ENCODE measurements around the gene SEC63.

The SEC63 gene

GRCh38 chr6:107853230-107853629 lies 104.8 kb downstream of the SEC63 start:
- peak; percentile 51 for DNase-seq

GRCh38 chr6:107849325-107849724 lies 108.7 kb downstream of the SEC63 start:
- DNase-seq: no peak

- peak; percentile 86 for DNase-seq
Measured at GRCh38 chr6:107847844-107848802, 109.9 kb downstream of the SEC63 start.

- DNase-seq: no peak
Measured at GRCh38 chr6:107846262-107846795, 111.7 kb downstream of the SEC63 start.

GRCh38 chr6:107845777-107846176 lies 112.2 kb downstream of the SEC63 start:
- no peak for DNase-seq

DNA sequence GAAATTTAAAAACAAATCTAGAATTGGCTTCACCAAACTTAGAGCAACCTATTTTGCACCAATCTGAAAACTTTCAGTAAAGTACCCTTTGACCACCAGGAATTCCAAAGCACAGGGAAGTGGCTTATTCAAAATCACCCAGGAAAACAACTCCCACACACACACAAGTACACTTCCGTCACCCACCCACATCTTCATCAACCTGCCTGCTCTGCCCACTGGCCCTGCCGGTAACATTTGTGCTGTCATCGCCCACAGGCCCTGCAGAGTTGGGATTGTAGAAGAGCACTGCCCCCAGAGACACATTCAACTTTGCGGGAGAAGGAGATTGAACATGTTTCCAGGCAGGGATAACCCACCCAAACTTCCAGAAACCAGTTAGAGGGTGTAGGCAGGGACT lies 114.6 kb downstream of the SEC63 start:
- no peak for DNase-seq

- DNase-seq: no peak
Measured at GRCh38 chr6:107841275-107841670, 116.7 kb downstream of the SEC63 start.

- DNase-seq: no peak
Measured at GRCh38 chr6:107840636-107841274, 117.3 kb downstream of the SEC63 start.

DNA sequence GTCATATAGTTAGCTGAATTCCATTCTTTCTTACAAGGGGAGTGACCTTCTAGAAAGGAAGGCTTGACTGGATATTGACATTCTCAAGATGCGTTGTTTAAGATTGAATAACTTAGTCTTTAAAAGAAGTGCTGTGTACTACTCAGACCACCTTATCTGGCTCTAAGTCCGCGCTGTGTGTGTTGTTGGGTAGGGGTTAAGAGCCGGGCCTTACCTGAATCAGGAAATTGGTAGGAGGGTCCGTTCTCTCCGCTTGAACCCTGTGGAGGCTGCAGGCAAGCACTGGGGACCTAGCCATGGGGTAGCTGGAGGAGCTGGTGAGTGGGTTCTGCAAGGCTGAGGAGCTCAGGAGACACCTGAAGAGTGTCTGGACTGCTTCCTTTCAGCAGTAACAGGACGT lies 124.9 kb downstream of the SEC63 start:
- no peak for DNase-seq

- DNase-seq: no peak
Measured at GRCh38 chr6:107832151-107833056, 125.6 kb downstream of the SEC63 start.

- no peak for DNase-seq
Measured at GRCh38 chr6:107830060-107830459, 127.9 kb downstream of the SEC63 start.

- DNase-seq: no peak
Measured at GRCh38 chr6:107827541-107827940, 130.5 kb downstream of the SEC63 start.

DNA sequence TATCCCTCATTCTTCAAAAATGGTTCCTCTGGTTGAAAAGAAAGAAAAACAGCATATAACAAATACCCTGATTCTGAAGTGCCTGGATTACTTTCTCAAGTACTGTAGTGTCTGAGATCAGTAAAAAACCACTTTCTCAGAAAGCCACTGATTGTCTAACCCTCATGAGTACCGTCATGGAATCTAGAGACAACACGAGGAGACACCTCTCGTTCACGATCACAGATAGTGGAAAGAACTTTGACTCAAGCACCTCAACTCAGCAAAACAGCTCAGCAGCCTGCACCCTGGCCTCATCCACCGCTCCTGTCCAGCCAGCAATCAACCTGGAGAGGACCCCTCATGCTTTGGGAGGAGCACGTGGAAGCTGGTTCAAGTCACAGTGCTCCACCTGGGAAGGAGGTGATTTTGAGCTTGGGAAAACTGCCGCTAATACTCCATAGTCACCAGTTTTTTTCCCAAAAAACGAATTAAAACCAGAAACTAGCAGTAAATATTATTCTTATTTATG lies 134.9 kb downstream of the SEC63 start:
- DNase-seq: peak; percentile 66

GRCh38 chr6:107822176-107823046 lies 135.6 kb downstream of the SEC63 start:
- DNase-seq: peak; percentile 75

DNA sequence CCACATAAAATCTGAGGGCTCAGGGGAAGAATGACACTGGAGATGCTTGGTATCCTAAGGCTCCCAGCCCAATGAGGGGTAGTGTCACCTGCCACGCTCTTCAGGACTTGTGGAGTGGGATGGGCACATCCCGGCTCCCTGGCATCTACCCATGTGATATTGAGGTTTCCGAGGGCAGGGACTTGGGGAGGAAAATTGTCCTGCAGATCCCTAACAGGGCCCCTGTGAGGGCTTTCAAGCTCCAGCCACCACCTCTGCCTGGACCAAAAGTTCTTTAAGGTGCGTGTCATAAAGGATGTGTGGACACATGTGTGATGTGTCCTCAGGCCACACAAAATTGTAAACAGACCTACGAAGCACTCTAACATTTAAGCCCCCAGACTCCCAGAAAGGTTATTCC lies 136.4 kb downstream of the SEC63 start:
- no peak for DNase-seq

DNA sequence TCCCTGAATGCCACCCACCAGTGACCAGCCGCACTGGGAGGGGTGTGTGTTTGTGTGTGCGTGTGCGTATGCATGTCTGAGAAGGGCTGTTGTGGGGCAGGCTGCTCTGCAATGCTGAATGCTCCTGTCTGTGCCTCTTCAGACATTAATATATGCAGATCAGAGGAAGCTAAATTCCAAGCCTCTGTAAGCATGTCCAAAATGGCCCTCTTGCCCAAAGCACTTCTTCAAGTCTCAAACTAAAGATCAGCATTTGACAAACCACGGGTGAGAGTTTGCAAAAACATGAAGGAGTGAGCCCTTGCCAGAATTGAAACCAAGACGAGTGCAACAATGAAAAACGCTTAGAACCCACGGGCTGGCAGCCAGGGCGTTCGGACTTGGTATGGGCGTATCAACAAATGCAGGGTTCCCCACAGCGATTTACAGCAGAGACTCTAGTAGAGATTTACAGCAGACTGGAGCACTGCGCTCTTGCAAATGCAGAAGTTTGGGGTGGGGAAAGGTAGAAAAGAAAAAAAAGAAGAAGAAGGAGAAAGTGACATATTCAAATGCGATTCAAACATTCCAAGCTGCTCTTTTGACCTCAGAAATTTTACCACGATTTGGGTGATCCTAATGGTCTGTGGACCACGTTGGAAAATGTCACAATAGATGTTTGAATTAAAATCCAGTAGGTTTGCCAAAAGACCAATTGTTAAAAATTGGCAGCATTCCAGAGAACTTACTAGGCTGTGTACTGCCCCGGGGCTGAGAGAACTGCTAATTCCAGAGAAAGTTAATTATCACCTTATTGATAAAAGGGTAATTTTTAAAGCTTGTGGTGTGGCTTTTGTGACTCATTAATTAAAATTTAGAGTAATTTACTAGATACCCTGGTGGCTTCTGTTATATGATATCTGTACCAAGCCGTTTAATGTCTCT lies 137.4 kb downstream of the SEC63 start:
- peak; percentile 35 for DNase-seq

- peak; percentile 42 for DNase-seq
Measured at GRCh38 chr6:107819964-107820337, 138.1 kb downstream of the SEC63 start.

GRCh38 chr6:107819217-107819616 lies 138.8 kb downstream of the SEC63 start:
- no peak for DNase-seq

- no peak for DNase-seq
Measured at GRCh38 chr6:107818272-107818671, 139.7 kb downstream of the SEC63 start.

- no peak for DNase-seq
Measured at GRCh38 chr6:107817784-107818183, 140.2 kb downstream of the SEC63 start.
